HG03432 (cell line): ENCODE measurements around the gene TMEM175.
"Not testable (repeated sequence)": the region's sequence is repeated elsewhere in the genome, so short reads cannot be mapped to it uniquely, and the experiment has no call there.

Source experiments
- ATAC-seq: cut with Tn5 transposase; IDR thresholded peaks from one replicate; pipeline ENCODE4 v1.9.1; 2021; ENCODE audit warnings: mild to moderate bottlenecking, moderate library complexity; ENCODE audit not compliant: unreplicated experiment

TMEM175 gene

DNA sequence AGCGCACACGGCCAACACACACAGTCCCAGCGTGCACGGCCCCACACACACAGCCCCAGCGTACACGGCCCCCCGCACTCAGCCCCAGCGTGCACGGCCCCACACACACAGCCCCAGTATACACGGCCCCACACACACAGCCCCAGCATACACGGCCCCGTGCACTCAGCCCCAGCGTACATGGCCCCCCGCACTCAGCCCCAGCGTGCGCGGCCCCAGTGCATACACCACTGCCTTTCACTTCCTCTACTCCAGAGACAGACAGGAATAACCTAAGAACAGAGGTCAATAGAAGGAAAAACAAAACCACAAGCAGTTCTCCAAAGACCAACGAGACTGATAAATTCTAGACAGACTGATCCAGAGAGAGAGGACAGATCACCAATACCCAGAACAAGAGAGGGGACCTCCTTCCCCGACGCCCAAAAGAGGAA is 17.2 kb upstream of the TMEM175 start:
- no peak for ATAC-seq

GRCh38 chr4:915595-915994 is 16.7 kb upstream of the TMEM175 start:
- ATAC-seq, result no peak

DNA sequence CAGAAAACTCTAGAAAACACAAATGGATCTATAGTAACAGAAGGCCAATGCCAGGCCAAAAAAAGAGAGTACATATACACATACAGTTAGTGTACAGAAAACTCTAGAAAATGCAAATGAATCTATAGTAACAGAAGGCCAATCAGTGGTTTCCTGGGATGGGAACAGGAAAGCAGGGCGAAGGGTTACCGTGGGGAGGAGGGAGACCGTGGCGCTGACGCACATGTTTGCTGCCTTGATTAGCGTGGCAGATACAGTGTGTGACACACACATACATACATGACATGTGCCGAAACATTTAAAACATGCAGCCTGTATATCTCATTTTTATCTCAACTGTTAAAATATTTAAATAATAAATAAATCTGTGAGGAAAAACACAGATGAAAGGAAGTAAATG is 14.8 kb upstream of the TMEM175 start:
- no peak for ATAC-seq

DNA sequence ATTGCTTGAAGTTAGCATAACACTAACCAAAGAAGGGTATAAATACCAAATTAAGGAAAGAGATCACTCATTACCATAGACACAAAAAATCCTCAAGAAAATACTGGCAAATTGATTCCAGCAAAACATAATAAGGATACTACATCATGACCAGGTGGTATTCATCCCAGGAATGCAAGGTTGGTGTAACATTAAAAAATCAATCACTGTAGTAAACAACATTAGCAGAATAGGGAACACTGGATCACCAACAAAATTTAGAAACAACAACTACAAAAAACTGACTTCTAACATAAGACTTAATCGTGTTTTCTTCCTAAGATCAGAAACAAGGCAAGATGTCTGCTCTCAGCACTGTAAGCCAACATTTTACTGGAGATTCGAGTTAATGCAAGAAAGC is 14.3 kb upstream of the TMEM175 start:
- ATAC-seq, result no peak

DNA sequence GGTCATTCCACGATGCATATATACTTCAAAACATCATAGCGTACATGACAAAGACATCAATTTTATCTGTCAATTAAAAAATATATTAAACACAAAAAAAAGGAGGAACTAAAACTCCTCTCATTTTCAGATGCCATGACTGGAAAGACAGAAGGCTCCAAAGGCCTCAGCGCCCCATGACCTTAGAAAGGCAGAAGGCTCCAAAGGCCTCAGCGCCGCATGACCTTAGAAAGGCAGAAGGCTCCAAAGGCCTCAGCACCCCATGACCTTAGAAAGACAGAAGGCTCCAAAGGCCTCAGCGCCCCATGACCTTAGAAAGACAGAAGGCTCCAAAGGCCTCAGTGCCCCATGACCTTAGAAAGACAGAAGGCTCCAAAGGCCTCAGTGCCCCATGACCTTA is 13.7 kb upstream of the TMEM175 start:
- not testable (repeated sequence) for ATAC-seq

GRCh38 chr4:919004-919680 is 13.1 kb upstream of the TMEM175 start:
- not testable (repeated sequence) for ATAC-seq

DNA sequence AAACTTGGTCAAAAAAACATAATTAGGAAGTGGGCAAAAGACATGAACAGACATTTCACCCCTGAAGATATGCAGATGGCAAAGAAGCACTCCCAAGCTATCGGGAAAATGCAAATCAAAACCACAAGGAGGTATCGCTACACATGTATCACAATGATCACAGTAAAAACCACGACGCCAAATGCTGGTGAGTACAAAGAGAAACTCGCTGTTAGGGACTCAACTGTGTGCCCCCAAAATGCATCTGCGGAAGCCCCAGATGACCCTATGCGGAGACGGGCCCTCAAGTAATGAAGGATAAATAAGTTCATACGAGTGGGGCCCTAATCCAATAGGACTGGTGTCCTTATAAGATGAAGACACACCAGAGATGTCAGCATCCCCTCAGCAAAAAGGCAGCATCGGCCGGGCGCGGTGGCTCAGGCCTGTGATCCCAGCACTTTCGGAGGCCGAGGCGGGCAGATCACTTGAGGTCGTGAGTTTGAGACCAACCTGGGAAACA is 10.4 kb upstream of the TMEM175 start:
- no peak for ATAC-seq

GRCh38 chr4:924107-925096 is 7.9 kb upstream of the TMEM175 start:
- no peak for ATAC-seq

- no peak for ATAC-seq
Measured at GRCh38 chr4:925171-925570, 7.1 kb upstream of the TMEM175 start.

DNA sequence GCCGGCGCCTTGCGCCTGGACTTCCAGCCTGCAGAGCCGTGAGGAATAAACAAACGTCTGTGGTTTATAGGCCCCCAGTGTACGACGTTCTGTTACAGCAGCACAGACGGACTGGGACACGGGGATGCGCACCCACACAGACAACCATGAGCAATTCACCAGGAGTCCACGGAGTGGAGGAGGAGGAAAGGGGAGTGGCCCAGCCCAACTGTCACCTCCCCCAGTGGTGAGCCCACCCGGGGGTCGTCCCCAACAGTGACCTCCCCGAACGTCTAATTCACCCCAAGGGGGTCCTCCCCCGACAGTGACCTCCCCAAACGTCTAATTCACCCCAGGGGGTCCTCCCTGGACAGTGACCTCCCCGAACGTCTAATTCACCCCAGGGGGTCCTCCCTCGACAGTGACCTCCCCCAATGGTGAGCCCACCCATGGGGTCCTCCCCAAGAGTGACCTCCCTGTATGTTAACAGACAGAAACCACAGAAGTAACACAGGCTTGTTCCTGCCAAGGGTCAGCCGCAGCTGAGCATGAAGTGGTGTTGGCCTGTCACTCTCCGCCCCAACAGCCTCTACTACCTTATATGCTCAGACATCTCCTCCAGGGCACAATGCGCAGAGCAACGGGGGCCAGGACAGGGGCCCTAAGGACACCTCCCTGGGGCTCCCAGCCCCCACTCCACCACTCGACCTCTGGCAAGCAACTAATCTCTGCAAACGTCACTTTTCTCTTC is 6.3 kb upstream of the TMEM175 start:
- no peak for ATAC-seq

GRCh38 chr4:926538-926937 is 5.7 kb upstream of the TMEM175 start:
- no peak for ATAC-seq

- ATAC-seq, result not testable (repeated sequence)
Measured at GRCh38 chr4:927566-927965, 4.7 kb upstream of the TMEM175 start.

DNA sequence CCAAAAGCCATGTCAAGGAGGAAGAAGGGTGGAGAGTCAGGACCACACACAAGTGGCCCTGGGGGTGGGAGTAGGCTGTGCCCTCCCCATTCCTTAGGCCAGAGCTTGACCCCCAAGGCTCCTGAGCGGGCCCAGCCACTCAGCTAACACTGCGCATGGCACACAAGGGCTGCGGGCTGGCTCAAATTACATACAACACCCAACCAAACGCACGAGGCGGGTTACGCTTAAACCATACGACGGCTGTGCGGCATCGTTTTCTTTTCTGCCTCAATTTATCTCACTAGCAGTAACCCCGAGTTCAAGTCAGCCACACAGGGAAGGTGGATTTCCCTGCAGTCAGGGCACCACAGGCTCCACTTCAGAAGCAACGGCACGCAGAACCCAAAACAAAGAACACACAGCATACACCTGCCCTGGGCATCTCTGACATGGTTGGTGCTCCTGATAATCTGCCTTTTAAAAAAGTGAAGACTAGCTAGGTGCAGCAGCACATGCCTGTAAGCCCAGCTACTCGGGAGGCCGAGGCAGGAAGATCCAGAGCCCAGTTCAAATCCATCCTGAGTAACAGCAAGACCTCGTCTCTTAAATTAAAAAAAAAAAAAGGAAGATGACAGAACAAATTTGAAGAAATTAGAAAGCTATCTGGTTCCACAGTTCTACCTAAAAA is 3.0 kb upstream of the TMEM175 start:
- ATAC-seq, result no peak

DNA sequence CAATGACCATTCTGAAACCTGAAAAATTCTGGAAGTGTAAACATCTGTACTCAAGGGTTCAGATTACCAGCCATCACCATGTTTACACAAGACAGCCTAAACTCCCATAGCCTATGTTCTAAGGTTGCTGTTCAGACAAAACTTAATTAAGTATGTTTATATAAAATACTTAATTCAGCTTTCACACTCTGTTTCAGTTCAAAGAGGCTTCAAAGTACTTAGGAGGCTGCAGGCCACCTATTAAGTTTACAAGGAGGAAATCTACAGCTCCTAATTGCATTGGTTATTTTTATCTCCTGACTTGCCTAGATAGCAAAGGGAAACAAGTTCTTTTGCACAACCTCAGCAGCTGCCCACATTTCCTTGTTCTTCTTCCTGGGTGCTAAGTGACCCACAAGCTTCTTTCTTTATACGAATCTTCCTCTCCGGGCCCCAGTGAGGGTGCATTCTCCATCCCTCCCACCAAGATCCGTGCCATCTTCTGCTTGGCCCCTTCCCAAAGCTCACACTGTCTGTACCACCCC is 2.2 kb upstream of the TMEM175 start:
- no peak for ATAC-seq

DNA sequence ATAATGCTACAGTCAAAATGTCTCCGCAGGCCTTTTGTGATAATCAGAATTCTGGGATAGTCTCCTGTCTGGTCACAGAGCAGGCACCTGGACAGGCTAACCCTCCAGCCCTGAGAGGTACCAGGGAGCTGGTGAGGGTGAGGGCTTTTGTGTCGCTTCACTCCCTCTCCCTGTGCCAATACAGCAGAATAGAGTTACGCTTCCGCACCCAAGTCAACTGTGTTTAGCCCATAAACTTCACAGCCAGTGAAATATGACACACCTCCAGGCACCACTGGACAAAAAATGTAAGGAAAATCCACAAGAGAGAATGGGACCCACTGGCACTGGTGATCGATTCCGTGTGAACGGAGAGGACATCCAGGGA is 1.4 kb upstream of the TMEM175 start:
- no peak for ATAC-seq

DNA sequence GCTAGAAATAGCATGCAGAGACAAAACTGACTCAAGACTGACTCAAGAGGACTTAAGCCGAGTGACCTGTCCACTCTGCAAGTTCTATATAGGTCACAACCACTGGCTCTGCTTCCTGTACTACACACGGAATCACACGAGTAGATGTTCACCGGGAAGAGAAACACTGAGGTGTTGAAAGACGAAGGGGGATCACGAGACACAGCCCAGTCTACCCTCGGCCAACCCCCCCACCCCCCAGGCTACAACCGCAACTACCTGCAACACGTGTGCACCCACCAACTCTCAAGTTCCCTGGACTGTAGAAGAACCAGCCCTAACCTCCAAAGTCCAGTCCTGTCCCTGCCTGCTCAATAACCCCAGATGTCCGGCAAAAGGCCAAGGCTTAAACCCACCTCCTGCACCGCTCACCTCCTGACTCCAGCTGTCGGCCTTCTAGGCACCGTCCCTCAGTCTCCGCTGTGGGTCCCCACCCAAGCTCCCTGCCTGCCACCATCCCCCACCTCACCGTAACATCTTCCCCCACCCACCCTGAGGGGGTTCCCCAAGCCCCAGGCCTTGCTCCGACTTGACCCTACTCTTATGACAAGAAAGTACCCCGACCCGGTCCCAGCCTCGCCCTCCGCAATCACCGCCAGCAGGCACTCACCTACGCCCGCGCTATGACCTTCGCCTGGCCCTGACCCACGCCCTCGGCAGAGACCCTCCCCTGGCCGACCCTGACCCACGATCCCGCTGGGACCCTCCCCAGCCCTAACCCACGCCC is 883 bp upstream of the TMEM175 start:
- ATAC-seq, result no peak

GRCh38 chr4:932713-933070 is 432 bp downstream of the TMEM175 start:
- peak; percentile 2 for ATAC-seq

- not testable (repeated sequence) for ATAC-seq
Measured at GRCh38 chr4:939508-939907, 7.2 kb downstream of the TMEM175 start.

DNA sequence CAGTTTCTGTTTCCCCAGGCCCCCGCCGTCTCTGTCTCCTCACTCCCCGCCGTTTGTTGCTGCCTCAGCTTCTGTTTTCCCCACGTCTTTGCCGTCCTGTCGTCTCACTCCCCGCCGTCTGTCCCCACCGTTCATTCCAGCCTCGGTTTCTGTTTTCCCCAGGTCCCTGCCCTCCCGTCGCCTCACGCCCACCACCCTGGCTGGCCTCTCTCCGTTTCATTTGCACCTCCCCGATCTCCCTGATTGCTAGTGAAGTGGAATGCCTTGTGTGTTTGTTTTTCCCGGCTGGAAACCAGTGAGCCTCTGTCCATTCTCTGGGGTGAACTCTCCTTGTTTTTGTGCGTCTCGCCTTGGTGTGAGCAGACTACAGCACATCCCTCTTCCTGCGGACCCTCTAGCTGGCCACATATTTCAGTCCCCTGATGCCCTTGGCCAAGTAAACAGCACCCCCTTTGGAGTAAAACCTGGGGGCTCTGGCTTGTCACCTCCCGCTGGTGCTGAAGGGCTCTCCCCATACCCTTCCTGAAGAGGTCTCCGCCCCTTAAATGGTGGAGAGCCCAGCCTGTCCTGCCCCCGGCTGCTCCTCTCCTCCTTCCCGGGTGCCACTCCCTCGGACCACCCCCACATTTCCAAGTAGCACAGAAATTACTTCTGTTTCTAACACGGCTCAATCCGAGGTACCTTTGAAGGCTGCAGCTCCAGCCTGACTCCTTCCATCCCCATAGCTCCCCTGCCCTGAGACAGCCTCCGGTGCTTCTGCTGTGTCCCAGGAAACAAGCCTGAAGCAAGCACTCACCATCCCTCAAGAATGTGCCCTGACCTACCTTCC is 13.2 kb downstream of the TMEM175 start:
- no peak for ATAC-seq
